Cardiac fibroblast (primary cell): ENCODE results near the gene ZCCHC13.

Source experiments
- DNase-seq, 2 donors: peaks; one replicate each; pipeline versions ENCODE4 v3.0.0 to v3.0.0-alpha.2; 2010; ENCODE audit warnings: low read depth in 2 of 2
- H3K4me3 ChIP-seq, 2 donors: replicated peaks in 1 of 2; 1 replicate in 1 of 2; 2 replicates in 1 of 2; pipeline ENCODE4 v1.5.1; 2011; ENCODE audit warnings: low read depth in 2 of 2, low read length in 2 of 2, mild to moderate bottlenecking in 2 of 2, moderate library complexity in 1 of 2
- CTCF ChIP-seq: IDR thresholded peaks from one replicate; pipeline ENCODE4 v1.5.1; 2011; ENCODE audit warnings: low read depth, mild to moderate bottlenecking, low read length, inconsistent platforms

Gene ZCCHC13

DNA sequence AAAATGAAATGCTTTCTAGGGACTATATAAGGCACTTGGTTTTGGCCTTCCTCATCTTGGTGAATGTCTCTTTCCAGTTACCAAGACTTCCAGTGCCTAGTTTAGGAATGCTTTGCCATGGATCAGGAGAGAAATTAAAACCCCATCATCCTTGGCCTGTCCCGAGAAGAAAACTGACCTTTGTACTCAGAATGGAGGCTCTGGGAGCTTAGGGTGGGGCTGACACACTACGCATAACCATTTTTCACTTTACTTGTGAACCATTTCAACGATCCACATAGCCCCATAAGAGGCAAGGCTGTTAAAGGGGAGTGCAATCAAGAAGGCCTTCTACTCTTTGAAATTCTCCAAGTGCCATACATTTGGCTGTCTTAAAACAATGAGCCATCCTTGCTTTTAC is 26.7 kb upstream of the ZCCHC13 start:
- no peak overlapping the region for H3K4me3 ChIP-seq
- DNase-seq = no peak
- TF ChIP-seq CTCF = no peak

- TF ChIP-seq CTCF = no peak
- no peak for DNase-seq
Measured at GRCh38 chrX:74277846-74278245, 26.1 kb upstream of the ZCCHC13 start.

GRCh38 chrX:74280759-74281158 is 23.2 kb upstream of the ZCCHC13 start:
- TF ChIP-seq CTCF = no peak
- no peak for DNase-seq
- no peak overlapping the region for H3K4me3 ChIP-seq

More at GRCh38 chrX:74277846-74278245, 26.1 kb upstream of the ZCCHC13 start:
- H3K4me3 ChIP-seq = no peak overlapping the region

DNA sequence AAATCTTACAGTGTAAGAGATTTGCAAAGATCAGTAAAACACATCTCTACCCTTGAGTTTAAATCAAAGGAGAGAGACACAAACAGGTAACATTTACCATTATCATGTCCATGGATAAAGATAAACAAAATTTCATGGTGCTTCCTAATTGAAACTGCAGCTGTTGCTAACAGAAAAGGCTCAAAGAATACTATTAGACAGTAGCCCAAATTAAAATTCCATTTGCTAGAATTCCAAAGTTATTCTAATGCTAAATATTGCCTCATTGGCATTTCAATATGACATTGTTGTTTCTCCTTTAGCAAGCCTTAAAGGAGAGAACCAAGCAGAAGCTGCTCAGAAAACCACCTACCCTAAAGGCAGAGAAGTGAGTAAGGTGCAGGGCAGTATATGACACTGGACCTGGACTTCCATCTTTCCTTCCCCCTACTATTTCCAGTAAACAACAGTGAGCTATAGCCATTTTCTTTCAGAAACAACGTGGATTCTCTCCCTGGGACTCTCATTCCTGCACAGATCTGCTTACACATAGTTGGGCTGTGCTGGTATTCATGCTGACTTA is 19.5 kb upstream of the ZCCHC13 start:
- DNase-seq = no peak
- no peak for TF ChIP-seq CTCF
- no peak overlapping the region for H3K4me3 ChIP-seq

DNA sequence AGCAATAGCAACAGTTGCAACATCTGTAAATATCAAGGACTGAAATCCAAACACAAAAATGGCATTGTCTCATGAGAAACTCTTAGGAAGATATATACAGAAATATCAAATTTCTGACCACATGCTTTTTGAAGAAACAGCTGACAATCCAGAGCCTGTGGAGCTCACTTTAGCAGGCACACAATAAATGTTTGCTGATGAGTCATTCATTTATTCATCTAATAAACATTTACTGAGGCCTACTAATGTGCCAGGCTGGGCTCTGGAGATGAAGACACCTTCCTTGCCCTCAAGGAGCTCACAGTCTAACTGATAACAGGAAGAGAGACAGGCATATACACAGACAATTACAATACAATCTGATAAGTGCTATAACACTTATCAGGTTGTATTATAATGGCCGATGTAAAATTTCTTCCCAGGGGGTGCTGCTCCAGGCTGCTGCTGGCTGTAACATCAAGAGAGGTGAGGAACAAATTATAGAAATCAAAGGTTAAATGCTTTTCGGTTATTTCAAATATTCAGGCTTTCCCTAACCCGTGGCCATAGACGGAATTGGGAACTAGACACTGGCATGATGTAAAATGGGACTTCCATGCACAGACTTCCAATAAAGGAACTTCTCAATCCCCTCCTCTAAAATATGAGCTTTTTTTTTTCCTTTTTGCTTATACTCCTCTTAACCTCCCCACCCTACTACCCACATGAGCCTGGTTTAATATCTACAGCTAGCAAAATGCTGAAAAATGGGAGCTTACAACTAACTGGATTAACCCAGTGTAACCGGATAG is 16.8 kb upstream of the ZCCHC13 start:
- no peak for TF ChIP-seq CTCF
- H3K4me3 ChIP-seq = no peak overlapping the region
- peak; percentile 12 to 50 for DNase-seq

DNA sequence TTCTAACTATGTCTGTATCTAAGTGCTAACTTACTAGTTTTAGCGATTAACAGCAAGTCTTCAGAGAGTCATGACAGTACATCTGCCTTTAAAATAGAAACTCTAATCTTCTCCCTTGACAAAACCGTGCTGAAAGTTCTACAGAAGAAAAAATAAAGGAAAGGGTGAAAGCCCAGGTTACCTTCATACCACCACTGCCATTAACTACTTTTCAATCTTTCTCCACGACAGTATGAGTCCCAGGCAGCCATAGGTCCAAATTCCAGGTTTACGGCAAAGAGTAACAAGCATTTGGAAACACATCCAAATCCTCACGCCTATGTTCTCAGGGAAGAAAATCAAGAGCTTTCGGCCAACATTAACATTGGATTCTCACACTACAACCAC is 12.4 kb upstream of the ZCCHC13 start:
- H3K4me3 ChIP-seq = peak overlapping the region; percentile 61 to 69
- TF ChIP-seq CTCF = no peak
- no peak for DNase-seq
